Right lobe of liver (tissue), 4 donors: Measurements from ENCODE around the gene CPNE4.

Source experiments
- POLR2A ChIP-seq: fragments of 450-650 bp; IDR thresholded peaks from one replicate; pipeline ENCODE4 v1.6.1; 2017; ENCODE audit warnings: antibody characterized with exemption, mild to moderate bottlenecking
- TF ChIP-seq, protein P1 (sequence below), 4 donors: fragments of 200-600 bp in 3 of 4; fragments of 450-650 bp in 1 of 4; IDR thresholded peaks; one replicate each; pipeline versions ENCODE4 v1.5.1 to v1.8.0; 2016 to 2022; ENCODE audit warnings: antibody characterized with exemption in 4 of 4, mild to moderate bottlenecking in 2 of 4
- donor health status: DM: no; HTN: no; CAD: no.
- donor health status: DM: no; HTN: no; CAD: no.
- donor health status: DM: no; HTN: yes; CAD: no.

DNA sequence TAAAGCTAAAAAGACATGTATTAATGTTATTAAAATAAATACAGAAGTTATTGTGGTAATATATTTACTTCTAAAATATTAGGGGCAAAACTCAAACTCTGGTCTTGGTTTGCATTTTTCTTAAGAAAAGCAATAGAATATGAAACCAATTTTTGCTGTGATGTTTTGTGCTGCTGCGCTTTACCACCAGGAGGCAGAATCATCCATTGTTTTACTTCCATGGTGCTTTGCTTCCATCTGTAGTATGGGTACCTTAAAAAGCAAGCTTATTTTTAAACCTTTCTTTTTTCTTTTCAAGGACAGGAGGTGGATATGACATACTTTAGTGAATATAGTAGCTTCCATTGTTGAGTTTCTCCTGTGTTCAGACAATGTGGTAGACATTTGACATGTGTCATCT is 485.5 kb downstream of the CPNE4 start:
- TF ChIP-seq, protein P1, sequence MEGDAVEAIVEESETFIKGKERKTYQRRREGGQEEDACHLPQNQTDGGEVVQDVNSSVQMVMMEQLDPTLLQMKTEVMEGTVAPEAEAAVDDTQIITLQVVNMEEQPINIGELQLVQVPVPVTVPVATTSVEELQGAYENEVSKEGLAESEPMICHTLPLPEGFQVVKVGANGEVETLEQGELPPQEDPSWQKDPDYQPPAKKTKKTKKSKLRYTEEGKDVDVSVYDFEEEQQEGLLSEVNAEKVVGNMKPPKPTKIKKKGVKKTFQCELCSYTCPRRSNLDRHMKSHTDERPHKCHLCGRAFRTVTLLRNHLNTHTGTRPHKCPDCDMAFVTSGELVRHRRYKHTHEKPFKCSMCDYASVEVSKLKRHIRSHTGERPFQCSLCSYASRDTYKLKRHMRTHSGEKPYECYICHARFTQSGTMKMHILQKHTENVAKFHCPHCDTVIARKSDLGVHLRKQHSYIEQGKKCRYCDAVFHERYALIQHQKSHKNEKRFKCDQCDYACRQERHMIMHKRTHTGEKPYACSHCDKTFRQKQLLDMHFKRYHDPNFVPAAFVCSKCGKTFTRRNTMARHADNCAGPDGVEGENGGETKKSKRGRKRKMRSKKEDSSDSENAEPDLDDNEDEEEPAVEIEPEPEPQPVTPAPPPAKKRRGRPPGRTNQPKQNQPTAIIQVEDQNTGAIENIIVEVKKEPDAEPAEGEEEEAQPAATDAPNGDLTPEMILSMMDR (IDR thresholded peaks at IDR 0.05): peak in 1 of 4 donors; percentile 24
- TF ChIP-seq POLR2A: no peak
